Measurements from ENCODE around the gene OBI1.

DNA sequence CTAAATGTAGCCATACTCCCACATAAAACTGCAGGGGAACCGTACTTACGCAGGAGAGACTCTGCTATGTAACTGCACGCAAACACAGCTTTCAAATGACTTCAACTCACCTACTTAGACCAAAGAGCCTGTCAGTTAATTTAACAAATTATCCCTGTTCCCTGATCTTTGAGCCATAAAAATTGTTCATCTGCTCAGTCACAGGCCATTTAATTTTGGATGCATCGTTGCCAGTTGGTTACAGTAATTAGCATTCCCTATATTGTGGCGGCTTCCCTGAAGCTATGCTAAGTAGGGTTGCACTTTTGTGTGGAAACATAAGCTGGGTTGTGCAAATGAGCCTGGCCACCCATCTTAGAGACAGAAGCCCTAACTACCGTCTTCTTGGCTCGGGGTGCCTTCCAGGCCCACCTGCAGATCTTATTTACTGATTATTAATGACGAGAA is 21.2 kb upstream of the OBI1 start:
- TF ChIP-seq CTCF (conservative IDR thresholded peaks at IDR 0.05 in 1 of 2, IDR thresholded peaks at IDR 0.05 in 1 of 2; ENCODE audit: low read depth in 1 of 2, low read length in 2 of 2) (no peak), EZH2 (IDR thresholded peaks at IDR 0.05; ENCODE audit: low read length, missing control alignments) (no peak)
